ENCODE measurements around the gene MYO7B.

MYO7B gene

DNA sequence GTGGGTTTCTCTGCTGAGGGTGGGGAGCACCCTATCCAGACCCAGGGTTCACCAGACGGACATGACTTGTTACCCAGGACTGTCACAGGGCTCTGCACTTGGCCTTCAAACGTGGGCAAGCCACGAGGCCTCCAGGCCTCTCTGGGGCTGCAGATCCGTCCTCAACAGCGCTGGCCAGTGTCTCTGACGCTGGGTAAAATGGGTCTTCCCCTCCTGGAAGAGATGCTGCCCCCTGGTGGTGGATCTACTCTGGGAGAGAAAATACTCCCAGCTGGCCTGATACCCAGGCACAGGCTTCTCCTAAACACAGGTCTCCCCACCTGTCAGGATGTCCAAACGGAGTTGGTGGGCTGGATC, 114.2 kb downstream of the MYO7B start:
- peaks cover 15% of the 10 kb centered on the region for H3K4me1 ChIP-seq (ENCODE audit: control insufficient read depth, insufficient read depth, low read length)
- H3K27me3 ChIP-seq (ENCODE audit: control insufficient read depth, insufficient read depth, low read length, poor library complexity, severe bottlenecking) = no peaks in the 10 kb centered on the region
- no peaks in the 10 kb centered on the region for H3K9me3 ChIP-seq (ENCODE audit: control insufficient read depth, low read length)
- no peak overlapping the region for H3K4me3 ChIP-seq (ENCODE audit: insufficient read depth, low read depth, low read length)
- no peaks in the 10 kb centered on the region for H3K36me3 ChIP-seq (ENCODE audit: control insufficient read depth, insufficient read depth, low read length)
- 12 to 18% methylated on average over 7 of the region's 7 CpGs for WGBS, 2 experiments
- H3K27ac ChIP-seq (ENCODE audit: insufficient read depth, low read depth, low read length, poor library complexity, severe bottlenecking) = no peak overlapping the region

DNA sequence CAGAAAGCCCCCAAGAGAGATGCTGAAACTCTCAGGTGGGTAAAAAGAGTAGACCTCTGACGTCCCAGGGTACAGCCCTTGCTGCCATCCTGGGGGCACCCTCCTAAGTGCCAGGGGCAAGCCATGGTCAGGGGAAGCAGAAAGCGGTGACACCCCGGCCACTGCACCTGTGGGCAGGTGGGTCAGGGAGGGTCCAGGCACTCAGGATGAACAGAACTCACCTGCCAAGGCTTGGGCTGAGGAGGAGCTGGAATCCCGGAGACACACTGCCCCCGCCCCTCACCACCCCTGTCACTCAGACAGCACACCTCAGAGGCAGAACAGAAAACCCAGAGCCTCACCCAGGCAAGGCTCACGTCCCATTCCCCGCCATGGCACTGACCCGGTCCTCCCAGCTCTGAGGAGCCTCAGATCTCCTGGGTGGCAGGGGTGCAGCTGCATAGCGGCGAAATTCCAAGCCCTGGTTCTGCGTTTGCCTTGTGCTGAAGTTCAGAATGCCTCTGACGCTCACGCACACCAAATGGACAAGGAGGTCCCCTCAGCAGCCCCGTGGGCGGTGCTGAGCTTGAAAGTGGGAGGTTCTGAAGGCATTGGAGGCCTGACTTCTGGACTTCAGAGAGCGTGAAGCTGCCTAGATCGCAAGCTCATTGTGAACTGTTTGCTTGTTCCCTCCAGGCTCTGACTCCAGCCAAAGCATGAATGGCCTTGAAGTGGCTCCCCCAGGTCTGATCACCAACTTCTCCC, 114.7 kb downstream of the MYO7B start:
- no peaks in the 10 kb centered on the region for H3K27me3 ChIP-seq (ENCODE audit: control insufficient read depth, insufficient read depth, low read length, poor library complexity, severe bottlenecking)
- no peaks in the 10 kb centered on the region for H3K36me3 ChIP-seq (ENCODE audit: control insufficient read depth, insufficient read depth, low read length)
- H3K4me1 ChIP-seq (ENCODE audit: control insufficient read depth, insufficient read depth, low read length) = peaks cover 21% of the 10 kb centered on the region
- WGBS, 2 experiments = 81 to 82% methylated on average over 17 of the region's 17 CpGs
- H3K4me3 ChIP-seq (ENCODE audit: insufficient read depth, low read depth, low read length) = no peak overlapping the region
- H3K9me3 ChIP-seq (ENCODE audit: control insufficient read depth, low read length) = no peaks in the 10 kb centered on the region
- H3K27ac ChIP-seq (ENCODE audit: insufficient read depth, low read depth, low read length, poor library complexity, severe bottlenecking) = no peak overlapping the region

GRCh38 chr2:127650785-127651380, 115.4 kb downstream of the MYO7B start:
- Histone ChIP-seq H3K36me3 (ENCODE audit: control insufficient read depth, insufficient read depth, low read length) (no peaks in the 10 kb centered on the region), H3K4me3 (ENCODE audit: insufficient read depth, low read depth, low read length) (no peak overlapping the region), H3K27me3 (ENCODE audit: control insufficient read depth, insufficient read depth, low read length, poor library complexity, severe bottlenecking) (no peaks in the 10 kb centered on the region), H3K9me3 (ENCODE audit: control insufficient read depth, low read length) (no peaks in the 10 kb centered on the region), H3K27ac (ENCODE audit: insufficient read depth, low read depth, low read length, poor library complexity, severe bottlenecking) (no peak overlapping the region), H3K4me1 (ENCODE audit: control insufficient read depth, insufficient read depth, low read length) (peaks cover 19% of the 10 kb centered on the region)
- 94% methylated on average over 28 of the region's 28 CpGs for WGBS, 2 experiments

DNA sequence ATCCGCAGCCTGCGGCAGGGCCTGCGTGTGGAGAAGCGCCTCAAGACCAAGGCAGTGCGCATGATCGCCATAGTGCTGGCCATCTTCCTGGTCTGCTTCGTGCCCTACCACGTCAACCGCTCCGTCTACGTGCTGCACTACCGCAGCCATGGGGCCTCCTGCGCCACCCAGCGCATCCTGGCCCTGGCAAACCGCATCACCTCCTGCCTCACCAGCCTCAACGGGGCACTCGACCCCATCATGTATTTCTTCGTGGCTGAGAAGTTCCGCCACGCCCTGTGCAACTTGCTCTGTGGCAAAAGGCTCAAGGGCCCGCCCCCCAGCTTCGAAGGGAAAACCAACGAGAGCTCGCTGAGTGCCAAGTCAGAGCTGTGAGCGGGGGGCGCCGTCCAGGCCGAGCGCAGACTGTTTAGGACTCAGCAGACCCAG, 115.9 kb downstream of the MYO7B start:
- Histone ChIP-seq H3K4me1 (ENCODE audit: control insufficient read depth, insufficient read depth, low read length) (peaks cover 20% of the 10 kb centered on the region), H3K36me3 (ENCODE audit: control insufficient read depth, insufficient read depth, low read length) (no peaks in the 10 kb centered on the region), H3K27me3 (ENCODE audit: control insufficient read depth, insufficient read depth, low read length, poor library complexity, severe bottlenecking) (no peaks in the 10 kb centered on the region), H3K4me3 (ENCODE audit: insufficient read depth, low read depth, low read length) (no peak overlapping the region), H3K27ac (ENCODE audit: insufficient read depth, low read depth, low read length, poor library complexity, severe bottlenecking) (no peak overlapping the region), H3K9me3 (ENCODE audit: control insufficient read depth, low read length) (no peaks in the 10 kb centered on the region)
- WGBS, 2 experiments = 91 to 93% methylated on average over 29 of the region's 29 CpGs

DNA sequence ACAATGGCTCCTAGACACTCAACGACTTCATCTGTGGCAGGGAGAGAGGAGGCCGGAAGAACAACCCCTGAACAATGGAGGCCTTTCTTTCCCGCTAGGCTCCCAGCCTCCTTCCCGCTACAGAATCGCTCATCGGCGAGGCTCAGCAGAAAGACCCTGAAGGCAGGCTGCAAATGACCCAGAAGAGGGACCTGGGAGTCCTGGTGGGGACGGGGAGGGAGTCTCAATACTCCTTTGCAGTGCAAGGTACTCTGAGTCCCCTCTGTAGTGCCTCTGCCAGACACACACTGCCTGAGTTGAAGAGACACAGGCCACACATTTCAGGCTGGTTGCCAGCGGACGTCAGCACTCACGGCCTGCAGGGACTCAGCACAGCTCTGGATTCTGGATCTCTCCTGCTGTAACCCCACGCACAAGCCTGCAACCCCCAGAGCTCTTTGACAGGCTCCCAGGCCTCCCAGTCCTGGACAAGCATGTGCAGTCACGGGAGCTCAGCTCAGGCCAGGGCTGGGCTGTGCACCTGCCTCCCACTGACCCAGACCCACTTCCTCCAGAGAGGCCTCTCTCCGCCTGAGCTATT, 116.6 kb downstream of the MYO7B start:
- Histone ChIP-seq H3K27ac (ENCODE audit: insufficient read depth, low read depth, low read length, poor library complexity, severe bottlenecking) (no peak overlapping the region), H3K27me3 (ENCODE audit: control insufficient read depth, insufficient read depth, low read length, poor library complexity, severe bottlenecking) (no peaks in the 10 kb centered on the region), H3K9me3 (ENCODE audit: control insufficient read depth, low read length) (no peaks in the 10 kb centered on the region), H3K4me3 (ENCODE audit: insufficient read depth, low read depth, low read length) (no peak overlapping the region), H3K4me1 (ENCODE audit: control insufficient read depth, insufficient read depth, low read length) (peaks cover 20% of the 10 kb centered on the region), H3K36me3 (ENCODE audit: control insufficient read depth, insufficient read depth, low read length) (no peaks in the 10 kb centered on the region)
- WGBS, 2 experiments = 87 to 88% methylated on average over 14 of the region's 14 CpGs

DNA sequence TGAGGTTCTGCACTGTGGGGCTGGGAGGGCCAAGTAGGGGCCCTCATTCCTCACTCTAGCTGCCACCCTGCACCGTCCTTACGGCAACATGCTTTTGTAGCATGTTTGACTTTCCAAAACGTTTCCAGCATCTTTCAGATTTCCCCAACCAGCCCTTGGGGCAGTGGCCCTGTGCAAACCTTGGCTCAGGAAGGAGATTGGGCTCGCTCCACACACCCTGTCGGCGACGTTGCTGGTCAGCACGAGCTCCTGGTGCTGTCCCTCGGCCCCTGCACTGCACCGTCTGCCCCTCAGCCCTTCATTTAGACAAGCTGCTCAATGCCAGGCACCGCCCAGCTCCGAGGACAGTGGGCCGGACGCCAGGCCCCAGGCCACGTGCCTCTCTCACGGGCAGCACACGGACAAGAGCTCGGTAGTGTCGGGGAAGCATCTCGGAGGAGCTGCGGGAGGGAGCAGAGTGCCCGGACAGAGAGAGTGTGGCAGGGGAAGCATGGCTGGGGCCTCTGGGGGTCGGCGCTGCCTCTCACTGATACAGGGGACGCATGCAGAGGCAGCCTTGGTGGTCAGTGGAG, 117.4 kb downstream of the MYO7B start:
- no peaks in the 10 kb centered on the region for H3K27me3 ChIP-seq (ENCODE audit: control insufficient read depth, insufficient read depth, low read length, poor library complexity, severe bottlenecking)
- no peaks in the 10 kb centered on the region for H3K9me3 ChIP-seq (ENCODE audit: control insufficient read depth, low read length)
- H3K4me1 ChIP-seq (ENCODE audit: control insufficient read depth, insufficient read depth, low read length) = peaks cover 15% of the 10 kb centered on the region
- H3K36me3 ChIP-seq (ENCODE audit: control insufficient read depth, insufficient read depth, low read length) = no peaks in the 10 kb centered on the region
- H3K4me3 ChIP-seq (ENCODE audit: insufficient read depth, low read depth, low read length) = no peak overlapping the region
- WGBS, 2 experiments = 83 to 84% methylated on average over 25 of the region's 25 CpGs
- no peak overlapping the region for H3K27ac ChIP-seq (ENCODE audit: insufficient read depth, low read depth, low read length, poor library complexity, severe bottlenecking)

- 85 to 88% methylated on average over 16 of the region's 16 CpGs for WGBS, 2 experiments
- Histone ChIP-seq H3K27me3 (ENCODE audit: control insufficient read depth, insufficient read depth, low read length, poor library complexity, severe bottlenecking) (no peaks in the 10 kb centered on the region), H3K4me3 (ENCODE audit: insufficient read depth, low read depth, low read length) (no peak overlapping the region), H3K9me3 (ENCODE audit: control insufficient read depth, low read length) (no peaks in the 10 kb centered on the region), H3K36me3 (ENCODE audit: control insufficient read depth, insufficient read depth, low read length) (no peaks in the 10 kb centered on the region), H3K27ac (ENCODE audit: insufficient read depth, low read depth, low read length, poor library complexity, severe bottlenecking) (no peak overlapping the region), H3K4me1 (ENCODE audit: control insufficient read depth, insufficient read depth, low read length) (peaks cover 15% of the 10 kb centered on the region)
These were observed 118.1 kb downstream of the MYO7B start for GRCh38 chr2:127653421-127654083.

DNA sequence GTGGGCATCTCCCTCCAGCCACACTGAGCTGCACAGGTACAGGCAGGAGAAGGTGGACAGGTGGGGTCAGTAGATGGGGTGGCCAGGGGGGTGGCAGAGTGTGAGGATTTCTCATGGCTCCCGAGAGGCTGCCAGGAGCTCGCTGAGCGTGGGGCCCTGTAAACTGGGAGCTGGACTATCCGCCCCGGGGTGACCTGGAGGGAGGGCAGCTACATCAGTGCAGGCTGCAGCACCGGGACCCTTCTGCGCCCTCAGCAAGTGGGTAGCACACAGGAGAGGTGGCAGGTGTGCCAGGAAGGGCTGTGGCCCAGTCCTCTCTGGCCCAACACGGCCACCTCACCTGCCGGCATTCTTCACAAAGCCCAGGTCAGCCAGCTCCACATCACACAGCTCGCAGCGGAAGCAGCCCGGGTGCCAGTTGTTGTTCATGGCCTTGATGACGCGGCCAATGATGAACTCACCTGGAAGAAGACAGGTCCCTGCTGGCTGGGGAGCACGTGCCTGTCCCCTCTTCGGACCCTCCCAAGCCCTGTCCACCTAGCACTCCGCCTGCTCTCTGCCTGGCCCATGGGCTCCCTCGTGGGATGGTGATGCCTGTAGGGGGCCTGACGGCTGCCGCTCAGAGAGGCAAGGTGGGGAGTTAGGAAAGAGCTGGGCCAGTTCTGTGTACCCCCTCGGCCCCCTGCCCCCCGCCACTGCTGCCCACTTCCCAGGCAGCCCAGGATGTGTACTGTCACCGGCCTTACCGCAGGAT, 118.8 kb downstream of the MYO7B start:
- Histone ChIP-seq H3K27me3 (ENCODE audit: control insufficient read depth, insufficient read depth, low read length, poor library complexity, severe bottlenecking) (no peaks in the 10 kb centered on the region), H3K4me3 (ENCODE audit: insufficient read depth, low read depth, low read length) (no peak overlapping the region), H3K4me1 (ENCODE audit: control insufficient read depth, insufficient read depth, low read length) (peaks cover 15% of the 10 kb centered on the region), H3K36me3 (ENCODE audit: control insufficient read depth, insufficient read depth, low read length) (no peaks in the 10 kb centered on the region), H3K27ac (ENCODE audit: insufficient read depth, low read depth, low read length, poor library complexity, severe bottlenecking) (no peak overlapping the region), H3K9me3 (ENCODE audit: control insufficient read depth, low read length) (no peaks in the 10 kb centered on the region)
- WGBS, 2 experiments = 93 to 94% methylated on average over 24 of the region's 24 CpGs

DNA sequence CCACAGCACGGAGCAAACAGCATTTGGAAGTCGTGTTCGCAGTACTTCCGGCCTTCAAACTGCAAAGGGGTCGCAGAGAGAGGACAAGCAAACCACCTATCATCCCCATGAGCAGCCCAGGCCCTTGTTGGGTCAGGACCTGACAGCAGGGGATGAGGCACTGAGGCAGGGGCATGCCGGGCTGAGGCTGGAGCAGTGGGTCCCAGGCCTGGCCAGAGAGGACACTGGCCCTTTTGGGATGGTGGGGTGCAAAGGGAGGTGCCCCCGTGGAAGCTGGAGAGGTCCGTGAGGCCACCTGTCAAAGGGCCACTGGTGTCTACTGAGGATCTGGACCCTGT, 119.3 kb downstream of the MYO7B start:
- no peaks in the 10 kb centered on the region for H3K9me3 ChIP-seq (ENCODE audit: control insufficient read depth, low read length)
- WGBS, 2 experiments = 92 to 95% methylated on average over 8 of the region's 8 CpGs
- no peak overlapping the region for H3K27ac ChIP-seq (ENCODE audit: insufficient read depth, low read depth, low read length, poor library complexity, severe bottlenecking)

More for the DNA sequence above, 119.3 kb downstream of the MYO7B start:
- Histone ChIP-seq H3K4me3 (ENCODE audit: insufficient read depth, low read depth, low read length) (no peak overlapping the region), H3K4me1 (ENCODE audit: control insufficient read depth, insufficient read depth, low read length) (peaks cover 15% of the 10 kb centered on the region), H3K27me3 (ENCODE audit: control insufficient read depth, insufficient read depth, low read length, poor library complexity, severe bottlenecking) (no peaks in the 10 kb centered on the region), H3K36me3 (ENCODE audit: control insufficient read depth, insufficient read depth, low read length) (no peaks in the 10 kb centered on the region)
